NCI-H446 treated with DMSO at 0.1 percent for 48 hours (cell line): ENCODE data around the gene TUBGCP6.

Experiments
- DNase-seq: peaks from one replicate; lab custom pipeline; 2025; lab: John Stamatoyannopoulos, UW

The TUBGCP6 gene

DNA sequence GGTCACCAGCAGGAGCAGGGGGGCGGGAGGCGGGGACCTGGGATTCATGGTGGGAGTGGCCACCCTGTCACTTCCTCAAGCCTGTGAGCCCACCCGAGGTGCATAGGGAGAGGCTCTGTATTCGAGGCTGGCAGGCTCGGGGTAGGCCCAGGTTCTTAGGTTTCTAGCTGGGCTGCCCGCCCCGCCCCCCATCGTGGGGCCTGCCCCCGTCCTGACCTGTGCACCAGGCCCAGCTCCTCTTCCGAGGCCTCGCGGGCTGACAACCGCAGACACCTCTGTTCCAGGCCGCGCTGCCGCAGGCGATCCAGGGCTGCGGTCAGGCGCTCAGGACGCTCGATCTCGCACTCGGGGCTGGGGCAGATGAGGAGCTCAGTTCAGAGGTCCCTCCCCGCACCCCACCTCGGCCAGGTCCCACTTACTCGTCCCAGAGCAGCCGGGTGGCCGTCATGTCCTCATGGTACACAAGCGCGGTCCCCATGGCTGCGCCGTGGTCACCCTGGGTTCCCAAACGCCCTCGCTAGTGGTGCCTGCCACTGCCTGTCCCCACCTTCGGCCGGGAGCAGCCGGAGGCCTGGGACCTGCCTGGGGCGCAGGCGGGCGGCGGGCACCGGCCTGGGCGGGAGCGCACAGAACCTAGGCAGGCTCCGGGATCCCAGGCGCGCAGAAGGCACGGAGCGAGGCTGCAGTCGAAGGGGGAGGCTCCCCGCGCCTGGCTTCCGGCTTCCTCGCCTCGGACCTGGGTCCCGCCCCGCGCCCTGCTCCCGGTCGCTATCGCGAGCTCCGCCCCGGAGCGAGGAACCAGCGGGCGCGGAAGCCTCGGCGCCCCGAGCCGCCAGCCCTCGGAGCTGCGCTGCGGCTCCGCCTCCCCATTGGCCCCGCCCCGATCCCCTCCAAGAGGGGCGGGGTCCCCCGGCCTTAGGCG, 6.0 kb upstream of the TUBGCP6 start, which contains the start of gene HDAC10:
Gene HDAC10 (minus strand): TSS at position 711 of the 922 bp plus-strand sequence. CDS start 233 bp downstream, at position 478.
- no peak for DNase-seq

DNA sequence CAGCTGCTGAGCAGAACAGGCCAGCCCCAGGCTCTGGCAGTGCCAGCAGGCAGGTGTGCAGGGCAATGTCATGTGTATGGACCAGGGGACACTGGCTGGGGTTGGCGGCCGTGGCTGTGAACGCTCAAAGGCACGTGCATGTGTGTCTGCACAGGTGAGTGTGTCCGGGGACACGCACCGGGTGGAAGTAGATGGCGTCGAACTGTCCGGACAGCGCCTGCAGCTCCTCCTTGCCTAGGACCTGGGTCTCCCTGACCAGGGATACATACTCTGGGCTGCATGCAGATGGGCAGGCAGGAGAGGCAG, 5.4 kb upstream of the TUBGCP6 start:
- DNase-seq: no peak

DNA sequence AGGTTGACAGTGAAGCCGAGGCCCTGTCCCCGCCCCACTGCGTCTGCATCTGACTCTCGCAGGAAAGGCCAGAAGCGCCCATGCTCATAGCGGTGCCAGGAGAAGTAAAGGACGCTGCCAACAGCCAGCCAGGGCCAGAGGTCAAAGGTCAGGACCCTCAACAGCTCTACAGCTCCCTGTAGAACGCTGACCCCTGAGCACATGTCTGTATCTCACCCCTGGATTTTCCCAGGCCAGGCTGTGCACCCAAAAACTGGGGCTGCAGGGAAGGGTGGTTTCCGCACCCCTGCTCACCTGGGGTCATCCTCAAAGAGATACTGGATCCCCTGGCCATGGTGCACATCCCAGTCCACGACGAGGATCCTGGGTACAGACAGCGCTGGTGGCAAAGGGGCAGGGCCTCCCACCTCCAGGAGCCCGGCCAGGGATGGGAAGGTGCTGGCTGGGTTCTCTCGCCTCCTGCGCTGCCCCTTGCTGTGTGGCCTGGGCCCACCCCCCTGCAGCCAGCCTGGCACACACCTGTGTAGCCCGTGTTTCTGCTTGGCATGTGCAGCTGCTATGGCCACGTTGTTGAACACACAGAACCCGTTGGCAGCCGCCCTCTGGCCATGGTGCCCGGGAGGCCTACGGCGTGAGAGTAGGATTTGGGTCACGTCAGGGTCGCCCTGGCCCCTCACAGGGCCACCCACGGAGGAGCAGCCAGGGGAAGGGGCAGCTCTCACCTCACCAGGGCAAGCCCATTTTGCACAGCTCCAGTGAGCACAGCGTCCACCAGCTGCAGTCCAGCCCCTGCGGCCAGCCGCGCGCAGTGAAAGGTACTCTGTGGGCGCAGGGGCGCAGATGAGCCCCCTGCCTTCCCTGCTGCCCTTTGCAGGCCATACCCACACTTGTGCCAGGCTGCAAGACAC, 4.8 kb upstream of the TUBGCP6 start:
- no peak for DNase-seq

DNA sequence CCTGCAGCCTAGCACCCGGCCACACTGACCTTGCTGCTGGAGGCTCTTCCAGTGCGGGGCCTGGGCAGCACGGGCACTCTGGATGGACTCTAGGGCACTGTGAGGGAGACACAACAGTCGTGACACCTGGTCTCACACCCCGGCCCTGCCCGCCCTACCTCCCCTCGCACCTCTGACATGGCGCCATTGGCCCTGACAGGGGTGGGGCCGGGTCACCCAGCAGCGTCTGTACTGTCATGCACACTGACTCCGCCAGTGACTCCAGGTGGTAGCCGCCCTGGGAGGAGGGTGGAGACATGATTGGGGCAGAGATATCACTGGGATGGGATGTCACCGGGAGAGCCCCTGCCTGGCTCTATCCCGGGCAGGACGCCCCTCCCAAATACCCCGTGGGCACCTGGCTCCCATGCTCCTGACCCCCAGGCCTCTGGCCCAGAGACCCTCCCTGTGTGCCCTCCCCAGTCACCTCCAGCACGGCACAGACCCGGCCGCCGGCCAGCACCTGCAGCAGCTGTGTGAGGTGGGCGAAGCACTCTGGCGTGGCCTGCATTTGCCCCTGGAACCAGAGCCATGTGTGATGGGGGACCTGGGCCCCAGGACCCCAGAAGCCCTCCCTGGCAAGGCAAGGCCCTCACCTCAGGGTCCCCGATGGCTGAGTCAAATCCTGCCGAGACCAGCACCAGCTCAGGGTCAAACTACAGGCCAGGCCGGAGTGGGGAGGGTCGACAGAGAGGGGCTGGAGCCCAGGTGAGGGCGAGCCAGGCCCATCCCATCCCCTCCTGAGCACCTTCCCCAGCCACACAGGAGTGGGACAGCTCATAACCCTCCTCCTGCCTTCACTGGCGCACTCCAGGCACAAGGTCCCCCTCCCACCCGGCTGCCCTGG, 3.6 kb upstream of the TUBGCP6 start:
- DNase-seq: no peak

DNA sequence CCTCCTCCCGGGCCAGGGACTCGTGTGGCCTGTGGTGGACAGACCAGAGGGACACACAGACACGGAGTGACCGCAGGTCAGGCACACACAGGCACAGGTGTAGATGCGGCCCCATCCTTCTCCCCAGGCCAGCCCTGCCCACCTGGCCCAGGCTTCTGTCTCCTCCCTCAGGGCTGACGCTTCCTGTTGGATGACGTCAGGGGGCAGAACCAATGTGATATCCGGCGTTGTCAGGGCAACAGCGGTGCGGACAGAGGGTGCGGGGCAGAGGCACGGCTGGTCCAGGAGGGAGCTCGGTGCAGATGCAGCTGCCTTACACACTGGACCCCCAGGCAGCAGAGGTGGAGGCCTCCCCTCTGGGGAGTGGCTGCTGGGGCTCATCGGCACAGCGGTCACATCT, 2.9 kb upstream of the TUBGCP6 start:
- DNase-seq: no peak

DNA sequence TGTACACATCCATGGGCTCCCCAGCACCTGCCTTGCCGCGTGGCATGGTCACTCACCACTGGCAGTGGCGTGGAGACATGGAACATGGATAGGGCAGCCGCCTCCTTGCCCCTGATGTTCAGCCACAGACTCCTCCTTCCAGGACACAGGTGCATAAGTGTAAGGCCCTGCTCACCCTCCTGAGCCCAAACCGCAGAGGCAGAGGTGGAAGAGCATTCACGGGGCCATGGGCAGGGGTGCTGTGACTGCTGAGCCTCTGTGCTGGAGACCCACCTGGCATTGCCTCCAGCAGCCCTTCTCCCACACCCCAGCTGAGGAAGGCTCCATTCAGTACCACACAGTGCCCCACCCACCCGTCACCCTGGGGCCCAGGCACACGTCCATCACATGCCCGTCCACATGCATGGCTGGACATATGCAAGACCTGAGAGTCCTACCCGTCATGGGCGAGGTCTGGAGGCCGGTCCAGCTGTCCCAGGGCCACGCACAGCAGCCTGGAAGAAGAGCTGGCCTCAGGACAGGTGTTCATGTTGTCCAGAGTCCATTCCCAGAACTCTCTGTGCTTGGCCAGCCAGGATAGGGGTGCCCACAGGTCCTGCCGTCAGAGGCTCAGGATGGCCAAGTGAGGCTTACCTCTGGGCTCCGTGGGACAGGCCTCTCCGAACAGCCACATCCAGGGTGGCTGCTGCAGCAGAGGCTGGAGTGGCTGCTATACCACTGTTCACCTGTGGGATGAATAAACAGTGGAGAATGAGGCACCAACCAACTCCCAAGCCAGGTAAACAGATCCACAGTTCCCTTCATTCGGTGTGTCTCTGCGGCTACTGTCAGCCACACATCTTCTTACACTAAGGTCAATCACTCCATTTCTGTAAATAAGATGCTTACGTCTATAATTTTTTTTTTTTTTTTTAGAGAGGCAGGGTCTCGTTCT, 1.7 kb upstream of the TUBGCP6 start:
- no peak for DNase-seq

DNA sequence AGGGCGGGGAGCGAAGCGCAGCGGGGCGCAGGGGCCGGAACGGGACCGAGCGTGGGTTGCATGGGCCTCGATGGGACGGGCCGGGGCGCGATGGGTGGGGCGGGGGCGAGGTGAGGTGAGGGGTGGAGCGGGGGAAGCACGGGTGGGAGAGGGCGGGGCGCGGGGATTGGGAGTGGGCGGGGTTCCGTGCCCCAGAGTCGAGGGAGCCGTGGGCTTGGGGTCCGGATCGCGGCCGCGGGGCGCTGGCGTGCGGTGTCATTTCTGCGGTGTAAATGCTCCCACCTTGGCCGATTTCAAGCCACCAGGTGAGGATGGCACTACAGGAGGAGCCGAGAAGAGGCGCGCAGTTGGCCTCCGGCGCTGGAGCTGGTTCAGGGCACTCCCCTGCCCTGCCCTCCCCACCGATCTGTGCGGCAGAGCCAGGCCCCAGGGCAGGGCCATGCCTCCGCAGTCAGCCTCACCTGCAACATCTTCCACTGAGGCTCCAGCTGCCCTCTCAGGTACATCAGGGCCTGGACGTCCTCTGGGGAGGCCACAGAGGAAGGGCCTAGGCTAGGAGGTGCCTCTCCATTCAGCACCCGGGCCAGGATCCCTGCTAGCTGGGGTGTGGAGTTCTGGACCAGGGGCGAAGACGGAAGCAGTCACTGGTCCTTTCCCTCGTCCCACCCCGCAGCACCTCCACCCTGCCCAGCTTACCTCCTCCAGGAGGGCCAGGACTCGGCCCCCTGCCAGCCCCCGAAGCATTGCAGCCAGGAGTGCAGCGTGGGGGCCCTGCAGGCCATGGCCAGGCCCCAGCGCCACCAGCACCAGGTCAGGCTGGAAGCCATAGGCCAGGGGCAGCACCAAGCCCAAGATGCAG, 620 bp upstream of the TUBGCP6 start:
- DNase-seq: no peak

DNA sequence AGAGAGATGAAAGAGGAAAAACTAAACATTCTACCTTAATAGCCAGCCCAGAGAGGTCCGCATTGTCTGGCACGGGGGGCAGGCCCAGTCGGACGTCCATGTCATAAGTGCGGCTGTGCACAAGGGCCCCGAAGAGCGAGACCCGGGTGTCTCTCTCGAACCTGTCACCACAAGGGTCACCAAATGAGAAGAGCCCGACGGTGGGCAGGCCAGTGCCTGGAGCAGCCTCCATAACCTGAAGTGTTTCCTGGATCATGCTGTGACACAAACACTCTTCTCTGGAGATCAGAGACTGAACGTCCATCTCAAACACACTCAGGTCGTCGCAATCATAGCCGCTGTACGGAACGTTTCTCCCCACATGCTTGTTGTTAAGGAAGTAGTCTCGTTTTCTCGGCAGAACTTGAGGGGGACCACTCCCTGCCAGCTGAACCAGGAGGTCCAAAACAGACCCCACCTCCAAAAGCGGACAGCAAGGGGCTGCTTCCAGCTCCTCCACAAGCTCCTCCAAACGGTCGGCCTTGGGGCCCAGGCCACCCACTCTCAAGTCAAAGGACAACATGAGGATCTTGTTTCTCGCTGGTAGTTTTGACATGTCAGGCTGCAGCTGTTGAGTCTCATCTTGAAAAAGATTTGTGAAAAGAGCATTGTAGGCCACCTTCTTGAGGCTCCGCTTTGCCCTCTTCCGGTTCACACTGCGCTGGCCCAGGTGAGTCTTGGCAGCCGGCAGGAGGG, 971 bp downstream of the TUBGCP6 start:
- DNase-seq: no peak

DNA sequence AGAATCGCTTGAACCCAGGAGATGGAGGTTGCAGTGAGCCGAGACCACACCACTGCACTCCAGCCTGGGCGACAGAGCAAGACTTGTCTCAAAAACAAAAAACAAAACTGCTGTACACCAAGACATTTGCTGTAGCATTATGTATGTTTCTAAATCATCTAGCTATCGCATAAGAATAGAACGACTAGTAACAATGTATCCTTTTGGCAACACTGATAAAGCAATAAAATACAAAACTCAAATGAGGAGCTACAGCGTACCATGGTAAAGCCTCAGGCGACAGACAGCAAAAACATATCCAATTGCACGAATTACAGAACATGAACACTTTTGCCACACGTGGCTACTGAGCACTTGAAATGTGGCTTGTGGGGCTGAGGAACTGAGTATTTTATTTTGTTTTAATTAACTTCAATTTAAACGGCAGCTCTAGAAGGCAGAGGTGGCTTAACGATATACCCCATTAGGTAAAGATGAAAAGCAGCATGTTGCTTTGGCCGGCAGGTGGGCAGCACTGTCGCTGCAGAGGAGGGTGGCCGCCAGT, 2.3 kb downstream of the TUBGCP6 start:
- DNase-seq: no peak

DNA sequence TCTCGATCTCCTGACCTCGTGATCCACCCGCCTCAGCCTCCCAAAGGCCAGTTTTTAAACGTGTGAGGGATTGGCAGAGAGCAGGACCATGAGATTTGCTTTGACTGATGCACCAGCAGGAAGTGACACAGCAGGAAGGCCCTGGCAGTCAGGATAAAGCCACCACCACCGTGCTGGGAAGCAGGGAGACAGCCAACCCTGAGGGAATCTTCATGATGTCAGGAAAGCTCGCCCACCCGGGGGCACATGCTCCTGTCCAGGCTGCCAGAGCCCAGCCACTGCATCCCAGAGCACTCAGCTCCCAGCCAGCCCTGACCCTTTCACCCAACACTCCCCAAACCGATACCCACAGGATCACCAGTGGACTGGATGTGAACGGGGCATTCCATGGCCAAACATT, 6.1 kb downstream of the TUBGCP6 start:
- no peak for DNase-seq

DNA sequence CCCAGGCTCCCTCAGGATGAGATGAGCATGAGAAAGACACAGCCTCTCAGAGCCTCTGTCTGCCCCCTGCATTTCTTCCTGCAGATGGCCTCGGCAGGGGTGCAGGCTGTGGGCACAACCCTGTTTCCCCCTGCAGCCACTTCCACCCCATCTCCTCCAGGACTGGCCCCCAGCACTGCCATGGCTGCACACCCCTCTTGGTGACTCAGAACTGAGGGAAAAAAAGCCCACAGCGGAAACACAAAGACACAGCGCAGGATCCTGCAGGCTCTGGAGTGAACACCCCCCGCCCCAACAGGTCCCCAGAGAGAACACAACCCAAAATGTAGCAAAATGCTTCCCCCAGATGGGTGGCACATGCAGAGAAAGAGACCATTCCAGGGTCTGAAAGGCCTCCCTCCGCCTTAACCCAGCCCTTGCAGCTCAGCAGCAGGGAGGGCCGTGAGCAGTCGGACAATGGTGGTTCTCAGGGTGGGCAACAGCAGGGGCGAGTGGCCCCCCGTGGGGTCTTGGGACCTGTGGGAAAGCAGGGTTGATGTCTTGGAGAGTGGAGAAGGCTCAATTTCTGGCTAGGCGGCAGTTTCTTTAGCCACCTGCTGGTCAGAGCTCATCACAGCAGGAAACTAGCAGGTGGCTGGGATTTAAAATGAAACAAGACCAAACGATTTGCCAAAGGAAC, 8.0 kb downstream of the TUBGCP6 start:
- DNase-seq: no peak

DNA sequence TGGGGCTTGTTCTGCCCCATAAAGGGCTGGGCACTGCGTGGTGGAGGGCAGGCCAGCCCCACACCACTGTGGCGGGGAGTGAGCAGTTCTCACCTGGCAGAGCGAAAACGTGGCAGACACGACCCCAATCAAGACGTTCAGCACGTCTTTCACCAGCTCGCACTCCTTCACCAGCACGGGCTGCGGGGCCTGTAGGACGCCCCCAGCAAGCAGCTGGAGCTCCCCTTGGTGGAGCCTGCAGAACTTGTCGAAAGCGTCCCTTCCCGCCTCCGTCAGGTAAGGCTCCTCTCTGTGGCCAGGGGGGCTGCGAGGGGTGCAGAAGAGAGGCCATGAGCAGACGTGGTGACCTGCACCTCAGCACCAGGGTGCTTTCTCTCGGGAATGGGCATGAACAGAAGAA, 11.6 kb downstream of the TUBGCP6 start:
- no peak for DNase-seq

DNA sequence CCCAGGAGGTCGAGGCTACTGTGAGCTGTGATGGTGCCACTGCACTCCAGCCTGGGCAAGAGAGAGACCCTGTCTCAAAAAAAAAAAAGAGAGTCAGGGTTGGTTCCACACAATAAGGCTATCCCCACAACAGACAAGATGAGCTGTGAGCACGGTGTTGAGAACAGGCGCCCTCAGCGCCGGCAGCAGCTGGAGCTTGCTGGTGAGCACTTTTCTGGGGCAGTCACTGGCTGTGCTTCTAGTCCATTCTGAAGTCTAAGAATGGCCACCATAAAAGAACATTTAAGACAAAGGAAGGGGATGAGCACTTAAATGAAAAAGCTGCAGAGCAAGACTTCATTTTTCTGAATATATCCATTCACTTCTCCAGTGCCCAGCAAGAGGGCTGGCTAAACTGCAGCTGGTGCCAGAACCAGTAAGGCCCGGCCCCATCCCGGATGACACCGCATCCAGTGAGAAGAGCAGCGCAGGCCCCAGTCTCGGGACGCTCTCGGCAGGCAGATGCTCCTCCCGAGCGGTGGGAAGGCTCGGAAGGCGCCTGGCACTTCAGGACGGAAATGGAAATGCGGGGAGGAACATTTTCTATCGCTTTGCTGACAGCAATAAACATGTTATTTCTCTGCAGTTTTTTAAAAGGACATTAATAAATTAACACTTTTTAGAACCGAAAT, 12.2 kb downstream of the TUBGCP6 start:
- no peak for DNase-seq

DNA sequence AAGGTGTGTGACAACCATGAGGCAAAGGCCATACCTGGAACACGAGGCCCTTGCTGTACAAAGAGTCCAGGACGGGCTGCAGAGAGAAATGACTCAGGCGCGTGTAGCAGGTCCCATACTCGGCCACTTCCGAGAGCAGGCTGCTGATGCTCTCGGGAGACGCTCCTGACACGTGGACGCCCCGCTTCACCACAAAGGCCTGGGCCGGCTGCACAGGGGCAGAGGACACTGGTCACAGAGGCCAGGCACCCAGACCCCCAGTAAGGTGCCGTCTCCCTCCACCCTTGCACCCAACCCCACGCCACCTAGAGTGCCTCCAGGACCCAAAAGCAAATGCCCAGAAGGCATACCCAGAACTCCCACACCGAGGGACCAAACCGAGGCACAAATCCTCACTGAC, 15.5 kb downstream of the TUBGCP6 start:
- DNase-seq: no peak

DNA sequence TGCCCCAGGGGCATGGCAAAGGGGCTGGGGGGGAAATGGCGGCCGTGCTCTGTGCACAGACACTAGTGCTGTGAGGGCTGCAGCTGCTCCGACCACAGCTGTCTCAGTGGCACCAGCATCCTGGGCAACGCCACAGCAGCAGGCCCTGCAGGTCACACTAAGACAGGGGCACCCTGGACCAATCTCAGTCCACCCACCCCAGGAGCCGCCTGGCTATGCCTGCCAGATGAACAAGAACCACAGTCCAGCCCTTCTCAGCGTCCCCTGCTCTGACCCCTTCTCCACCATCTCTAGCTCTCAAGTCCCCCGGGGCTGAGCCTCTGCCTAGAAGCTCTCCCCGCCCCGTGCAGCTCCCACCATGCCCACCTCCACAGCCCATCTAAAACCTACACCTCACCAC, 16.5 kb downstream of the TUBGCP6 start:
- DNase-seq: no peak

DNA sequence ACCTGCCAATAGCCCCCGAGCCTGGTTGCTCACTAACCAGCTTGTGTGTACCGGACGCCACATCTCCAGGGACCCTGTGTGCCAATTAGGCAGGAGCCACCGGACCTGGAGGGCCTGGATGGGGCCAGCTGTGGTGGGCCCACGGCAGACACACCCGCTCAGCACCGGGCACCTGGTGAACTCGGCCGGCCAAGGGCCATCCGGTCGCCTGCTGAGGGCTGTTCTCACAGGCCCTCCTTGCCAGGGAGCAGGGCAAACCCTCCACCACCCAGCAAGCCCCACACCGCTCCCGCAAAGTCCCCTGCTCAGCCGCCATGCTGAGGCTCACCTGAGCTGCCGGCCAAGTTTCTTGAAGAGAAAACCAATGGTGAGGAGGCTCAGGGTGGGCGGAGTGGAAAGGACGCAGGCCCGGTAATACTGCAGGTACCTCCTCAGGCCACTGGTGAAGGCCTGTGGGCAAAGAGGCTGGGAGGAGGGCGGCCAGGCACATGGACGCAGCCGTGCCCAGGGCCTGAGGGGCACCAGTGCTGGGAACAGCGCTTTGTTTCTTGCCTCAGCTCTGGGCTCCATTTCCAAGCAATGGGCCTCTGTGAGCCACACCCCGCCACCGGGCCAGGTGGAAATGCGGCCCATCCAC, 17.1 kb downstream of the TUBGCP6 start:
- no peak for DNase-seq

DNA sequence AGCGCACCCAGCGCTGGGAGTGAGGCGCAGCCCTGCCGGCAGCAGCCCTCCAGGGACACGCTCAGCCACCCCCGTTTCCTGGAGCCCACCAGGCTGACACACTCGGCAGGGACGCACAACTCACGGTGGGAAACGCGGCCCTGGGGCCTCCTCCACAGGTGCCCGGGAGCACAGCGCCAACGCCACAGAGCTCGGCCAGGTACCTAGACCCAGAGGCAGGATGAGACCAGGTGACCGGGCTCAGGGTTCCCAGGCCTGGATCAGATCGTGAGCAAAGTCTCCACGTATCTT, 18.0 kb downstream of the TUBGCP6 start:
- no peak for DNase-seq
